Measurements from ENCODE around the gene PRR23E. TPM values are rescaled to one million over a fixed set of nuclear protein-coding genes. Genes with fewer than 3 reads are reported as not detected.

PRR23E gene
- total and polyA plus RNA-seq, 12 donors: not detected

DNA sequence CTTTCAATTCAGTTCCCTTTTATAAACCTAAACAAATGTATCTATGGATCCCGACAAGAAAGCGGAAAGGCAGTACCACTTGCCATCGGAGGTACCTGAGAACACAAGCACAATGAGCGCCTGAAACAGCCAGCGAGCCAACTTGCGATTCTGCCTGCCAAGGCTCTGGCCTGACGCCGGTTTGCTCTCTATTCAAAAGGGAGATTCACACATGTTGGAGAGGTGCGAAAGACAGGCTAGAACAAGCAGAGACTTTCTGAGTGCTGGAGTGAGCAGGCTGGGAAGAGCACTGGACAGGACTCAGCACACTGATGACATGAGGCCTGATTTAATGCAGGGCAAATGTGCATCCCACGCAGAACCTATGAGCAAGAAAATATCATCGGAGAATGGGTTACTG, 17.7 kb upstream of the PRR23E start:
- ATAC-seq: no peak
- Histone ChIP-seq H3K27me3 (peaks cover 0 to 23% (median 9%) of the 10 kb centered on the region in 7 donors), H3K27ac (no peak overlapping the region), H3K9me3 (no peaks in the 10 kb centered on the region), H3K4me3 (no peak overlapping the region), H3K4me1 (peaks cover 0 to 8% (median 0%) of the 10 kb centered on the region in 9 donors), H3K36me3 (no peaks in the 10 kb centered on the region)
- intact Hi-C loops (cut with DNase I): loop anchor here (5.0 to 10.0 kb wide), 8 partner anchors 180 to 498 kb away; partner anchors contain the start of gene PLXNA1 (in 4 of the 10)
- 83 to 88% methylated on average over 11 of the region's 11 CpGs for WGBS, 2 donors
- DNase-seq: no peak
- TF ChIP-seq, protein P1, sequence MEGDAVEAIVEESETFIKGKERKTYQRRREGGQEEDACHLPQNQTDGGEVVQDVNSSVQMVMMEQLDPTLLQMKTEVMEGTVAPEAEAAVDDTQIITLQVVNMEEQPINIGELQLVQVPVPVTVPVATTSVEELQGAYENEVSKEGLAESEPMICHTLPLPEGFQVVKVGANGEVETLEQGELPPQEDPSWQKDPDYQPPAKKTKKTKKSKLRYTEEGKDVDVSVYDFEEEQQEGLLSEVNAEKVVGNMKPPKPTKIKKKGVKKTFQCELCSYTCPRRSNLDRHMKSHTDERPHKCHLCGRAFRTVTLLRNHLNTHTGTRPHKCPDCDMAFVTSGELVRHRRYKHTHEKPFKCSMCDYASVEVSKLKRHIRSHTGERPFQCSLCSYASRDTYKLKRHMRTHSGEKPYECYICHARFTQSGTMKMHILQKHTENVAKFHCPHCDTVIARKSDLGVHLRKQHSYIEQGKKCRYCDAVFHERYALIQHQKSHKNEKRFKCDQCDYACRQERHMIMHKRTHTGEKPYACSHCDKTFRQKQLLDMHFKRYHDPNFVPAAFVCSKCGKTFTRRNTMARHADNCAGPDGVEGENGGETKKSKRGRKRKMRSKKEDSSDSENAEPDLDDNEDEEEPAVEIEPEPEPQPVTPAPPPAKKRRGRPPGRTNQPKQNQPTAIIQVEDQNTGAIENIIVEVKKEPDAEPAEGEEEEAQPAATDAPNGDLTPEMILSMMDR (IDR thresholded peaks at IDR 0.05): no peak

DNA sequence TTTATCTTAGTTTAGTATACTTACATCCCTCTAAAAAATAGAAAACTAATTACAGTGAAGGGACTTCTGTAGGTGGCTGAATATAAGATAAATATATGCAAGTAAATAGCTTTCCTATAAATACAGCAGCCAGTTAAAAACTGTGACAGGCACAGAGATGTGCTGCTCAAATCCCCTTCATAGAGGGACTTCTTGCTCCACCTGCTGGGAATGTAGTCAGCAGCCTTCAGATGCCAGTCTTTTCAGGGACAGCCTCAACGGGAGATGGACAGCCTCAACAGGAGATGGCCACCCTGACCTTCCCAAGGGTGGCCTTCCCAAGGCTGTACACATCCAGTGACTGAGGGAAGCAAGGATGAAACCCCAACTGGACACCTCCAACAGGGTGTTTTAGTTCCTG, 15.7 kb upstream of the PRR23E start:
- no peak for DNase-seq
- Histone ChIP-seq H3K27ac (no peak overlapping the region), H3K9me3 (no peaks in the 10 kb centered on the region), H3K4me3 (no peak overlapping the region), H3K27me3 (peaks cover 0 to 14% (median 0%) of the 10 kb centered on the region in 7 donors), H3K4me1 (peaks cover 0 to 8% (median 0%) of the 10 kb centered on the region in 9 donors), H3K36me3 (no peaks in the 10 kb centered on the region)
- TF ChIP-seq, protein P1 (IDR thresholded peaks at IDR 0.05): peak in 7 of 9 donors; percentile 20 to 57 (median 47)
- 35 to 42% methylated on average over 1 of the region's 1 CpG for WGBS, 2 donors
- intact Hi-C loops (cut with DNase I): loop anchor here (2.0 to 10.0 kb wide), 10 partner anchors 182 to 500 kb away; partner anchors contain the start of gene PLXNA1 (in 4 of the 10)
- ATAC-seq: peak in 5 of 8 donors; percentile 46 to 74 (median 52)

DNA sequence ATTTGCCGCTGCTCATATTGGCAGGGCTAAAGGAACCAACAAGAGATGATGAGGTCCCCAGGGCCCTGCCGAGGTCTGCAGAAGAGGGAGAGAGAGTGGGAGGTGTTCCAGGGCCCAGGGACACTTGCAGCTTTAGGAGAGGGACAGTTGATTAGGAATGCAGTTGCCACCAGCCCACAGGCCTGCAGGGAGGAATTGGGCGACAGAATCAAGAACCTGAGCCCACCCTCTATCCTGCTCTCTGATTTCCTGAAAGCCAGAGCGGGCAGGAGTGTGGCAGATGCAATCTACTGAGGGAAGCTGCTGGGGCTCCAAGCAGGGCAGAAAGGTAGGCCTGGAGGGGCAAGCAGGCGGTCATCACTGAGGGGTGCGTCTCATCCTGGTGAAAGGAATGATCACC, 12.1 kb upstream of the PRR23E start:
- H3K27me3 ChIP-seq: peaks cover 0 to 4% (median 0%) of the 10 kb centered on the region in 7 donors
- H3K36me3 ChIP-seq: no peaks in the 10 kb centered on the region
- ATAC-seq (no peak), DNase-seq (no peak)
- no peak overlapping the region for H3K4me3 ChIP-seq
- TF ChIP-seq, protein P1 (IDR thresholded peaks at IDR 0.05): no peak
- 74 to 76% methylated on average over 6 of the region's 6 CpGs for WGBS, 2 donors
- intact Hi-C loops (cut with DNase I): loop anchor here in 2 of 10 donors (10.0 kb wide), 2 partner anchors 496 to 506 kb away; no protein-coding TSS in a partner anchor
- no peaks in the 10 kb centered on the region for H3K4me1 ChIP-seq
- H3K9me3 ChIP-seq: no peaks in the 10 kb centered on the region
- H3K27ac ChIP-seq: no peak overlapping the region

DNA sequence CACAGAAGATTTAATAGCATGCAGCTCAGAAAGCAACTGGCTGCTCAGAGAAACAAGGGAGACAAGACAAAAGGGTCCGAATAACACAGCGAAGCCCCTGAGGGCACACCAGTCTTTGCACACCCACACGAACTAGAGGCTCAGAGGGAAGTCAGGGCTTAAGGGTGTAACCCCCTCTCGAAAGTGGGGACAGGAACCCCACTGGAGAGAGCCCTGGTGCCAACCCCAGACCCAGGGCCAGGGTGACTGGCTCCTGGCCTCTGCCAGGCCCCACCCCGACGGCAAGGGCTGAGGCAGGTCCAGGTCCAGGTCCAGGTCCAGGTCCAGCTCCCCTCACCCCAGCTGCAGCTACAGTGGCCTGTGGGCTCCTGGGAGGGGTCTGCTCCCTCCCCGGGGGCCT, 10.5 kb upstream of the PRR23E start:
- TF ChIP-seq, protein P1 (IDR thresholded peaks at IDR 0.05): no peak
- Histone ChIP-seq H3K27me3 (peaks cover 0 to 4% (median 0%) of the 10 kb centered on the region in 7 donors), H3K27ac (no peak overlapping the region), H3K4me1 (no peaks in the 10 kb centered on the region), H3K9me3 (no peaks in the 10 kb centered on the region), H3K4me3 (no peak overlapping the region), H3K36me3 (no peaks in the 10 kb centered on the region)
- DNase-seq (no peak), ATAC-seq (peak in 1 of 8 donors; percentile 18)
- intact Hi-C loops (cut with DNase I): loop anchor here in 2 of 10 donors (10.0 kb wide), 2 partner anchors 498 to 508 kb away; no protein-coding TSS in a partner anchor
- 62 to 71% methylated on average over 7 of the region's 7 CpGs for WGBS, 2 donors

Measured in heart right ventricle (tissue), 16 donors.